GM21367 (cell line): ENCODE results near the gene KCNQ5.

Source experiments
- ATAC-seq: cut with Tn5 transposase; IDR thresholded peaks from one replicate; pipeline ENCODE4 v1.9.1; 2021; ENCODE audit not compliant: unreplicated experiment

The KCNQ5 gene

DNA sequence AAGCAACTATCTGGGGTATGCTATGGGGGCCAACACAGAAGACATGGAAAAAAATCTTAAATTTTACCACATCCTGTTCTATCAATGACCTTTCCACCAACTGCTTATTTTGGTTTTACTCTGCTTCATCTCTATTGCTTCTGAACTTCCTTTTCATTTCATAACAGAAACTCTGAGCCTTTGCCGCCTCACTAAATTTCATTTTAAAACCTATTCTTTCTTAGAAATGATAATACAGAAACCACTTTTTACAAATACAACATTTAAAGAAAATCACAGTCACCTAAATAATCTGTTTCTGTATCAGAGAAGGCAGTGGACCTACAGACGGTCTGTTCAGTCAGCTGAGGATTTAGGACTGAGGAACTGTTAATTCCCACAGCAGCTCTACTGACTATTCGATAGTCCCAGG is 117.5 kb downstream of the KCNQ5 start:
- peak; percentile 45 for ATAC-seq

DNA sequence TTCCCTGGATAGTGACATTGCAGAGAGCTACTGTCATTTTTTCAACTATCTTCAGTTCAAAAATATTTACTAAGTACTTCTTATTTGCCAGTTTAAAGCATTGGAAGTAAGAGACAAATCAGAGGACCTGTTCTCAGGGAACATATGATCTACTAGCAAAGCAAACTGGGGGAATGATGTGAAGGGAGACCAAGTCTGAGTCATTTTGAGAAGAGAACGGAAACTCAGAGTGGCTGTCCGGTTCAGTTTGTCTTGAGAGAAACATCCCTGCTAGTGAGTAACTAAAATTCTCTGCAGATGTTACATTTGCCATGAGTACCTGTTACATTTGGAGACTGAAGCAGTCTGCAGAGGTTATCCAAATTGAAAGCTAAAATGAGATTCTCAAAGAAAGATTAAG is 118.3 kb downstream of the KCNQ5 start:
- peak; percentile 77 for ATAC-seq

DNA sequence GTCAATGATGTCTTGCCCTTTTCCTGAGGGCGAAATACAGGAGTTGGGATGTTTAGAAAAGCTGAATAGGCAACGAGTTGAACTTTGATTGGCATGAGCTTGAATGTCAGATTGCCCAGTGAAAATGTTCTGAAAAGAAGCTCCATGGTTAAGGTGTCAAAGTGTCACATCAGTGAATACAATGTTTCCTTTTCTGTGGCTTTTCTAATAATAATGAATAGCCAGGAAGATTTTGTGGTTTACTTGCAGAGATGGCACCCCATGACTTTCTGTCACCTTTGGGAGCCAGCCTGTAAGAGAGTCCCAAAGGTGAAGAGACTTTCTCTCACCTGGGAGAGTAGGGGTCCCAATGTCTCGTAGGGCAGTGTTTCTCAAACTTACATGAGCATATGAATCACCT is 119.2 kb downstream of the KCNQ5 start:
- no peak for ATAC-seq

DNA sequence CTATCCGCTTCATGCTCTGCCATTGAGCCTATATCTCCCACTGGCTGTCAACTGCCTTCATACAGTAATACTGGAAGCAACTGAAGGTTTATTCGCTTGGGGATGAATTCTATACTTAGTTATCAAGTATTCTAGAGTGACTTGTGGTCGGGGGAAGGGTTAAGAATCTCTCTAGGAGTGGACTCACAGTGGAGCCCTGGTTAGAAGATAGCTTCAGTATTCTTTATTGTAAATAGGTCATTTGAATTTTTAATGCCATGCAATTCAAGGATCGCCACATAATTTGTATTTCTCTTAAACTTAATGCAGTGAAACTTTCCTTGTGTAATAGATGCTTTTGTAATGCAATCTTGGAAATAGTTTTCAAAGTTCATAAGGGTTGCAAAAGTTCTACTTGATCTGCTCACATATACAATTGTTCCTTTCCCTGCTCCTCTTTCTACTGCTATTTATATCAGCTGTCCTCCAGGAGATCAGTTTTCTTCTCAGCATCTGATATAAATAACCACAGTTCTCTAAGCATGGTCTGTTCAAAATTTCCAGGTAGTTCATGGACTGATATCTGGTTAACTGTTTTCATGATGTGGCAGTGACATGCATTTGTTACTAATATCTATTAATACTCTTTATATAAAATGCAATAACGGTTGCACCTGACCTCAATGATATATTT is 120.3 kb downstream of the KCNQ5 start:
- ATAC-seq = no peak

DNA sequence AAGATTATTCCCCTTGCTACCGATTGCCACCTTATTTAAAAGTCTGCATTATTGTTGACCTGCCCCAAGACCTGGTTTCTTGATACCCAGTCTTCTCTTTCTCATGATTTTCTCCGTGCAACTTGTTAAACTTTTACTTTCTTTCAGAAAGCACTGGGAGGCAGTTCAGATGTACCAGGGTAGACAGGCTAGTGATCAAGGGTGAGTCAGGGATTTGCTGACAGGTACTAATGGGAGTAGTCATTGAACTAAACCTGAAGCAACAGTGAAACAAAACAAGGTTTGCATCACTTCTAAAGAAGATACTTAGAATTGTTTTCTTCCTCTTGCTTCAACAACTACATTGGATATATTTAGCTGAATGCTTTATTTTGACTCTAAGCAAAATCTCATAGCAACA is 124.4 kb downstream of the KCNQ5 start:
- no peak for ATAC-seq

DNA sequence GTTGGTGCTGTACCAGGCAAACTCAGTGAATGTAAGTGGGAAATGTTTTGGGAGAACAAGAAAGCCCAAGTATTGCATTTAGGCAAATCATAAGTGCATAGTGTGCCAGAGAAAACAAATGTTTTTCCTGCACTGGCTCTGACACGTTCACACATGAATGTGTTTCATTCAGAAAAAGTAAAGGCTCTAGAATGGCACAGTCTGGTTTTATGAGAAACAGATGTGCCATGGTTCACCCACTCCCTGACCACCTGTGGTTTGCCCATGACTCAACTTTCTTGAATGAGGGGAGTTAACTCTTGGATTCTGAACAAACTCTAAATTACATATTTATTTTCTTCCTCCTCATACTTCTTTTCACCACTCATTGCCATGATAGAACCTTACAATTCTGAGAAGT is 126.9 kb downstream of the KCNQ5 start:
- peak; percentile 66 for ATAC-seq

DNA sequence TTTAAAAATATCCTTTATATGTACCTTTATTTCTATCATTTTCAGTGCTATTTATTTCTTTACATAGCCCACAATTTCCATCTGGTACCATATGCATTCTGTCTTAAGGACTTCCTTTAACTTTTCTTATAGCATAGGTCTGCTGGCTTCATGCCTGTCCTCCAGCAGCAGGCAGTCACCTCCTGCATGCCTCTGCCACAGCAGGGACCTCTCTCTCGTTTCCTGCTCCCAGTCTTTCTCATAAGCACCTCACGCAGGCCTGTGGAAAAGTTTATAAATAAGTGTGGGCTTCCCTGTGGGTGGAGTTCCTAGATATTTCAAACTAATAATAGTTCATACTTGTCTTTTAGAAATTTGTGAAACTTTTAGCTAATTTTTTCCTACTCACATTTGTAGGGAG is 133.9 kb downstream of the KCNQ5 start:
- no peak for ATAC-seq

DNA sequence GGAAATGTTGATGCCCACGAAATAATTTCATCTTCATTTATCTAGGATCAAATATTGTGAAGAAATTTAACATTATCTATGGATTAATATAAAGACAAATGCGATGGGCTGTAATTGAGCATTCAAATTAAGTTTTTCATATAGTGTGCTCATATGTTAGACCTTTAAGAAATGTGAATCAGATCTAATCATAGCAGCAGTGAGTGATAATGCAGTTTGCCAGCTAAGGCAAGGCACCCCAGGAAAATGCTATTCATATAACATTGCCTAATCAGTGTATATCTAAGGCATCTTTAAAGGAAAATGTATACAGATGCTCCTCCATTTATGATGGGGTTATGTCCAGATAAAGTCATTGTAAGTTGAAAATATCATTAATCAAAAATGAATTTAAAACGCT is 135.2 kb downstream of the KCNQ5 start:
- no peak for ATAC-seq

DNA sequence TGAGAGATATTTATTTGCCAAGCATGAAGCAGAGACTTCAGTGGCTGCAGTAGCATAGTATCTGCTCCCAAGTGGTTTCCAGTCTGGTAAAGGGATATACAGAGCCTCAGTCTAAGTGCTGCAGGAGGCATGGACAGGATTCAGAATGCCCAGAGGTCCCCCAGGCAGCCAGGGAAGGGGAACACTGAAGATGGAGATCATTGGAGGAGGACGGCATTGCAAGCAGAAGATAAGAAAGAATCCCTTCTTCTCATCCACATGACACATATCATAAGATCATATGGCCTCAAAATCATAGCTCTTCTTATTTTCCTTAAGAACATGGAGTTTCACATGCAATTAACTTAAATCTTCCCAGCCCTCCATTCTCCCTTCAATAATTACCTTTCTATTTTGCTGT is 136.1 kb downstream of the KCNQ5 start:
- ATAC-seq = no peak

DNA sequence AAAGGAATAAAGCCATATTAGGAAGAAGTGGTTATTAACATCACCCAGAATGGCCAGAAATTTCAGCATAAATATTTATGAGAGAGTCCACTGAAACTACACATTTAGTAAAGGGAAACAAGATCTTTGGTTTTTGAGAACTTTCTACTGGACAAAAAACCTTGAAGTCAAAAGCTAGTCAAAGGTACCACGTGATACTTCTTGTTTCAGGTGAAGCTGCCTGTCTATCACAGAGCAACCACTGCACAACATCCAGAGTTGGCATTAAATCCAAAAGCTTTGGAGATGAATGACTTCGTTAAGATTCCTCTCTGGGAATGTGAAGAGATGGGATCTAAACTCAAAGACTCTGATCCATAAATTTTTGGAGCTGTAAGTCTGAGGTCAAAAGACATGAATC is 137.0 kb downstream of the KCNQ5 start:
- no peak for ATAC-seq

DNA sequence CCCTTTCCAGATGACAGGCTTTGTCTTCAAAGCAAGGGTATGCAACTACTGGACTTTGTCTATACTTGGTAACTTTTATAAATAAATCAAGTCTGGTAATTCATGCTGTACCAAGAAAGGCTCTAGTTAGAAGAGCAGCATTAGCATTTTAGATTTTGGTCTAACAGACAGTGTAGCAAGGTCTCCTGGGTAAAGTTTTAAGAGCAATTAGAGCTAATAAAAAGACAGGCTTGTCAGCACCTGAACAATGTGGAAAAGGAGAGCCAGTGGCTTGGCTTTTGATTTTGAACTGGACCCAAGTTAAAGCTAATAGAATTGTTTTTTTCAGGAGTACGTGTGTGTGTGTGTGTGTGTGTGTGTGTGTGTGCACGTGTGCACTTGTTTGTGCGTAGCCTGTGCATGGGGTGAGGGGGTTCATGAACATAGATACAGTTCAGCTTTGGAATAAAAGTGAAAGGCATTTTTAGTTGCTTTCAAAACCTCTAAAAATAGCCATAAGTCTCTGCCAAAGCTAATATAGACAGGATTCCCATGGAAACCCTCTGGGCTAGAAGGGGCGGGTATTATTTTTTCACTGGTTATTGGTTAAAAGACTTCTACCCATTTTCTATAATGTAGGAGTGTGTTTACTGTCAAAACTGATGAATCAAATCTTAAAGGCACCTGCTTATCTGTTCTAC is 138.4 kb downstream of the KCNQ5 start:
- ATAC-seq = no peak

DNA sequence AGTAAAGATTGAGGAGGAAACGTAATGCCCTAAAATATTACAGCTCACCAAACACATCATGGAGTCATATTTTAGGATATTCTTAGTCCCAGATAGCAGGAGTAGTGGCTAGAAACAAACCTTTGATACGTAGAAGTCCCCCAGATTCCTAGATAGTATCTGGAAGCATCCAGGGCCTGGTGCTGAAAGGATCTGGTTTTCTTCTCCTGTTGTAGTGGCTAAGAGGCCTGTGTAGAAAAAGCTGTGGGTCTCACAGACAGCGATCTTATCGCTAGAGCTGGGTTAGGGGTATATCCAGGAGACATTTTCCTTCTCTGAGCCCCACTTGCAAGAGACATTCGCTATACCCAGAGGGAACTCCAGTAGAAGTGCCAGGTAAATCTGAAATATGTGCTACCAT is 139.9 kb downstream of the KCNQ5 start:
- no peak for ATAC-seq

DNA sequence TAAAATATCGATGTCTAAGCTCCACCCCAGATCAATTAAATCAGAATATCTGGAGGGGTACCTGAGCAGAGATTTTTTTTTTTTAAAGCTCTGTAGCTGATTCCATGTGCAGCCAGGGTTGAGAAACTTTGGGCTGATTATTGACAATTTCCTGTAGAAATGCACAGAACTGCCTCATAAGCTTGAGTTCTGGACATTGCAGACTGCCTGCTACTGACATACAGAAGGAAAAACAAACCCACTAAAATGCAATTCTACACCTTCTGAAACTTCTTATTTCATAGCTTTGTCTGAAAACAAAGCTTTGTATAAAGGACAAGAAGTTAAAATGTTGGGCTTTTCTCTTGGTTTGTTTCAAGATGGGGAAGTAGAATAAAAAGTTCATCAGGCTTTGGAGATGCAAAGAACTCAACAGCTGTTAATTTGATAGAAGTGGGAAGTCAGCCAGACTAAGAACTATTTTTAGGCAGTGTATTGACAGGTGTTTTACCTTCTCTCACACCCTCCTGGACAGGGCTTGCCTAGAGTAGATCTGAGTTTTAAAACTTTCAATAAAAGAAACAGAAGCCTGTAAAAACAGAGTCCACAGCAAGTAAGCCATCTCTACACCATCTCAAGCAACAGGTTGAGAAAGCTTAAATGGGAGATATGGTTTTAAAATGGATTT is 147.7 kb downstream of the KCNQ5 start:
- ATAC-seq = peak; percentile 41

DNA sequence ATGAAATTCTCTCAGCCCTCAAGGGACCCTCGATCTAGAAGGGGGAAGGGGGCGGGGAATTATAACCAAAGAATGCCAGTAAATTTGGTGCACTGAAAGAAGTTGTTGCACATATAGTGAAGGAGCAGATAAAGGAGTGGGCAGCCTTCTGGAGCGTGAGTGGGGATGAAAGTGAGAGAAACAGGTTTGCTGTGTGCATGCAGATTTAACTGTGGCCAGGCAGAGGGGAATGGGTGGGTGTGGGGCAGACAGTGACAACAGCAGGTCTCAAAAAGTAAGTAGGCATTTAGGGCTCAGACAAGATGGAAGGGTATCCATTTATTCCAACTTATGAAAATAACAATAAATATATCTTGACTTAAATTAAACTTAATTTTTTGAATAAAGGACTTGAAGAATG is 149.1 kb downstream of the KCNQ5 start:
- no peak for ATAC-seq

DNA sequence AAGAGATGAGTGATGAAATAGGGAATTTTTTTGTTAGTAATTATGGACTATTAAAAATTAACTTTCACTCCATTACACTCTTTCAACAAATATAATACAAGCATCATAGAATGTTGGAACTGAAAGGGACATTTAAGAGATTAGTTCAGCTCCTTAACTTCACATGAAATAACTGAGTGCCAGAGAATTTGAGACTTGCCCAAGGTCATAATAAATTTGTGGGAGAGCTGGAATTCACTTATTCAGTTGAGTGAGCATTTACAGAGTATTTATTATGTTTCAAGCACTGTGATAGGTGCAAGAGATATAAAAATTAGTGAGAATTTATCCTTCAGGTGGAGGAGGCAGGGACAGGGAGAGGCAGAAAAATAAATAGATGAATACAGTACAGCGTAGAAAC is 154.6 kb downstream of the KCNQ5 start:
- ATAC-seq = no peak

DNA sequence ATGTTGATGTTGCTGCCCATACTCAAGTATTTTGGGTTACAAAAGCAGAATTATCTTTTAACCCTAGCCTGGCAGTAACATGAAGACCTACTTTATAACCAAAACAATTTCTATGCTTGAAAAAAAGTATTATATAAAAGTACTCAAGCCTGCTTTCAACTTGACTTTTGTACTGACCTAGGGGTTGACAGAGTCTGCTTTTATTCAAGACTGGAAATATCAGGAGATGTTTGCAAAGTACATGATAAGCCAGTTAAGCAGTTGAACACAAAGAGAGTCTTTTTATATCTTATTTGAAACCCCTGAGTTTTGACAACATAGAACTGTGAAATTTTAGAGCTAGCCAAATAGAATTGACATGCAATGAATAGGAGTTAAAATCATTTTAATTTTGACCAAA is 159.8 kb downstream of the KCNQ5 start:
- no peak for ATAC-seq

DNA sequence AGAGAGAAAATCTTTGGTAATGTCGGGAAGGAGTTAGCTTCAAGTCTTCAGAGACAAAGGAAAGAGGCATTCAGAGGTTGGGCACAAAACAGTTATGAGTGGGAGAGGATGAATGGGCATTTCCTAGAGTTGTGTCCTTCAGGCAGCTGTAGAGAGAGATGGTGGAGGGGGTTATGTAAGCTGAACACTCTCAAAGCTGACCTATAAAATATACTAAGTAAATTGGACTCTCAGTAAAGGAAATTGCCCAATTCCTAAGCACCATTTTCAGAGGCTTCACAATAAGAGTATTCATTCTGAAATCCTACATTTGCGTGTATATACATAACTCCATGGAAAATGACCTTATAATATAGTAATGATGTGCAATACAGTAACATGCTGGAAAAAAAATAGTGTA is 161.2 kb downstream of the KCNQ5 start:
- ATAC-seq = no peak

DNA sequence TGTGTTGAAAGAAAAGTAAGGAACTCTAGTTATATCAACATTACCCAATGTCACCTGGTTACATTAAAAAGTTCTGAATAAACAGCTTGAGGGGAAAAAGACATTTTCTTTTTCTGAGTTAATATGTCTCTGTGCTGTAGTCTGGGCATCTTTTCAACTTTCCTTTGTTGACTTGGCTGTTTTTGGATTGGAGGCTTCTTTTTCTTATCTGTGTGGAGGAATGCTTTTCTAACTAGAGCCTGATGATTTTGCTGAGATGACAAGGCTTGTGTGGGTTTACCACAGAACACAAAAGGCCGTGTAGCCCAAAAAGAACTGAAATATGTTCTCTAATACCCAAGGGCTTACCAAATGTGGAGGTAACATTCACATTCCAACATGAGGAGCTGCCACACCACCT is 161.8 kb downstream of the KCNQ5 start:
- no peak for ATAC-seq

DNA sequence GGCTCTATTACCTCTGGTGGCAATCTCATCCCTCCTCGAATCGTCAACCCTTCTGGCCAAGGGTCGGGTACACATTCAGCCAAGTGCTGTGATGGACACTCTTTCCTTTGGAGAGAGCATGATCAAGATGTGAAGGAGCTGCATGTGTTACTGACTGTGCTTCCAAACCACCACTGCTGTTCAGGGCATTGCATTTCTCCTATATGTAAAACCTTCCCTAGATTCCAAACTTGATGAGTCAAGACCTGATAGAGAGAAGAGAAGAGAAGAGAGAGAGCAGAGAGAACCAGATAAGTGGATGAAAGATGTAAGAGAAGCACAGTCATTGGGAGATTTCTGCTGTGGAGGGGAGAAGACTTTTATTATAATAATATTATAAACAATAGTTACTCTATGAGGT is 162.2 kb downstream of the KCNQ5 start:
- no peak for ATAC-seq

DNA sequence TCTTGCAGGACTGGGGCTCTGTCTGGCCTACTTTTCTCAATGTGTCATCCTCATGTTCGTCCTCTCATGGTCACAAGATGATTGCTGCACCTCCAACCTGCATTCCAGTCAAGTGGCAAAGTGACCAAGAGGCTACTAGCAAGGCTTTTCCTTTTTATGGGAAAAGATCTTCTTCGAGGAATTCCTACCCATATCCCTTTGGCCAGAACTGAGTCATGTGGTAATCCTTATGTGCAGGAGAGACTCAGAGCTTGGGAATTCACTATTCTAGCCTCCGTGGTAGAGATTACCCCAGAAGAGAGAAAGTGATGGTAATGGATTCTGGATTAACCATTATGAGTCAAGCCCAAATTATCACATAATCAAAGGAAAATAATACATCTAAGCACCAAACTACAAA is 162.7 kb downstream of the KCNQ5 start:
- no peak for ATAC-seq

DNA sequence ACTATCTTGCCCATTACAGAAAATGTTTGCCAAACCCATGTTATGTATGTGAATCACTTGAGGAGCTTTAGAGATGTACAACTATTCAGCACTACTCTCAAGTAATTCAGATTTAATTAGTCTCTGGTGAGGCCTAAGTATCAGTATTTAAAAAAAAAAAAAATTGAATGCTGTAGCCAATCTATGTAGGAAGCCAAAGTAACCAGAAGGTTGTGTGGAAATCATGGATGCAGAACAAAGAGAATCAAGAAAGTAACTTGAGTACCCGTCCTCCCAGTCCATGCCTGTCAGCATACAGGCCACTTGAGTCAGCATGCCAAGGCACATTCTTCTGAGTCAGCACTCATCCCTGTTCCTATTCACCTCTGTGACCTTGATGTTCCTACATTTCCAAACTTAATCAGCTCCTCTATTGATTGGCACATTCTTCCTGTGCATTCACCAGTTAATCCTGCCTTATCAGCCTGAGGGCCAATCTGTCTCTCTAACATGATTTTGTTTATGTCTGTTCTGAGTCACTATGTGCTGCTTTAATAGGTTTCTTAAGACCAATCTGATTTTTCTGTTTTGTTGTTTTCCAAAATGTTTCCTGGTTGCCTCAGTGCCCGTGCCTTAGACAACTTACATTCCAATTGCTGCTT is 165.6 kb downstream of the KCNQ5 start:
- ATAC-seq = no peak

DNA sequence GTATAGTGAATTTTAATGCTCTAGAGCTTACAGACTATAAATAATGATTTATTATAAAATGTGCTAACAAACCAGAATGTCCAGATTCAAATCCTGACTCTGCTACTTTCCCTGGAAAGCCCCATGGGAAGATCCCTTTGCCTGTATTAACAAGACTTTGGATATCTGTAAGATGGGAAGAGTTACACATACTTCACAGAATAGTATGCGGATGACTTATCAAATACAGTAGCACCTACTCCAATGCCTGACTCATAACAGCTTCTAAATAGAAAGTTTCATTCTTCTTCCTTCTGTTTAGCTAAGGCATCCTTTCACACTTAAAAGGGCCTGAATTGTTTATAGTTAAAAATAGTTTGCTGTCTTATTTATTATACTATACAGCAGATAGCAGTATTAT is 166.3 kb downstream of the KCNQ5 start:
- no peak for ATAC-seq
